ENCODE data around the gene MYO18B.

DNA sequence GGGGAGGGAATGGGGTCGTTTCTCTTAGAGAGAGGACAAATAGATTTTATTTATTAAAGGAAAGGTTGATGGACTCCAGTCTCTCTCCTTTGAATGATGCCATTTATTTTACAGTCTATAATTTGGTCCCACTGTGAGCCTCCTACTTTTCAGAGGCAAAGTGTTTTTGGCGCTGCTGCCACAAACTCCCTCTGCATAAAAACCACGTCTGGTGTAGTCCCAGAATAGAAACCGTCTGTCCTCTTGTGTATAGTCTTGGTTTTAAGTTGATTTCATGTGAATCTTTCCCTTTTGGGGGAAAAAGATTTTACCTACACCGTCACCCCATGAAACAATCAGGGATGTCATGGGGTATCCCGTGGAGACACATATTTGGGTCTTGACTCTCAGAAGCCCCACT lies 283.6 kb downstream of the MYO18B start:
- TF ChIP-seq, protein P1, sequence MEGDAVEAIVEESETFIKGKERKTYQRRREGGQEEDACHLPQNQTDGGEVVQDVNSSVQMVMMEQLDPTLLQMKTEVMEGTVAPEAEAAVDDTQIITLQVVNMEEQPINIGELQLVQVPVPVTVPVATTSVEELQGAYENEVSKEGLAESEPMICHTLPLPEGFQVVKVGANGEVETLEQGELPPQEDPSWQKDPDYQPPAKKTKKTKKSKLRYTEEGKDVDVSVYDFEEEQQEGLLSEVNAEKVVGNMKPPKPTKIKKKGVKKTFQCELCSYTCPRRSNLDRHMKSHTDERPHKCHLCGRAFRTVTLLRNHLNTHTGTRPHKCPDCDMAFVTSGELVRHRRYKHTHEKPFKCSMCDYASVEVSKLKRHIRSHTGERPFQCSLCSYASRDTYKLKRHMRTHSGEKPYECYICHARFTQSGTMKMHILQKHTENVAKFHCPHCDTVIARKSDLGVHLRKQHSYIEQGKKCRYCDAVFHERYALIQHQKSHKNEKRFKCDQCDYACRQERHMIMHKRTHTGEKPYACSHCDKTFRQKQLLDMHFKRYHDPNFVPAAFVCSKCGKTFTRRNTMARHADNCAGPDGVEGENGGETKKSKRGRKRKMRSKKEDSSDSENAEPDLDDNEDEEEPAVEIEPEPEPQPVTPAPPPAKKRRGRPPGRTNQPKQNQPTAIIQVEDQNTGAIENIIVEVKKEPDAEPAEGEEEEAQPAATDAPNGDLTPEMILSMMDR (IDR thresholded peaks at IDR 0.05; ENCODE audit: low read length): no peak
- TF ChIP-seq EZH2phosphoT487 (IDR thresholded peaks at IDR 0.05; ENCODE audit: low read length): no peak
- no peak for TF ChIP-seq EZH2 (optimal IDR thresholded peaks at IDR 0.05; ENCODE audit: low read depth, low read length)
